K562 (cell line): ENCODE data around the gene ENO3. TPM values are rescaled to one million over a fixed set of nuclear protein-coding genes. Genes with fewer than 3 reads are reported as not detected.

Source experiments
- E2F6 ChIP-seq, 2 experiments: IDR thresholded peaks; 2 replicates each; pipeline ENCODE4 v1.6.1; 2011; ENCODE audit warnings: borderline replicate concordance in 1 of 2, control low read depth in 1 of 2, low read depth in 1 of 2, low read length in 1 of 2, mild to moderate bottlenecking in 1 of 2, mixed read lengths in 1 of 2, moderate library complexity in 1 of 2; ENCODE audit not compliant: insufficient read depth in 1 of 2, insufficient read length in 1 of 2, poor library complexity in 1 of 2, severe bottlenecking in 1 of 2; ENCODE audit errors: extremely low read depth in 1 of 2
- ESRRA ChIP-seq: fragments of 450-650 bp; IDR thresholded peaks from 2 replicates; pipeline ENCODE4 v1.6.1; 2014; ENCODE audit warnings: low read depth, mild to moderate bottlenecking, moderate library complexity, borderline replicate concordance
- FOXJ3 ChIP-seq: sonication (generic); formaldehyde crosslinking; IDR thresholded peaks from 2 replicates; pipeline ENCODE4 v1.4.0; 2020; ENCODE audit warnings: mild to moderate bottlenecking, missing genetic modification reagents
- HOMEZ ChIP-seq: fragments of 250-450 bp; sonication (Bioruptor Pico); IDR thresholded peaks from 2 replicates; pipeline ENCODE4 v1.4.0; 2020; ENCODE audit warnings: mild to moderate bottlenecking, moderate library complexity
- NFYB ChIP-seq: IDR thresholded peaks from 2 replicates; pipeline ENCODE4 v1.6.1; 2011; ENCODE audit warnings: mild to moderate bottlenecking, moderate library complexity; ENCODE audit not compliant: insufficient read length; ENCODE audit errors: extremely low read depth
- SAFB ChIP-seq: fragments of 200-400 bp; formaldehyde crosslinking; IDR thresholded peaks from 2 replicates; pipeline ENCODE4 v1.6.1; 2017; ENCODE audit warnings: low read depth, low read length, borderline replicate concordance
- STAT5B ChIP-seq: fragments of 250-450 bp; sonication (Bioruptor Pico); IDR thresholded peaks from 2 replicates; pipeline ENCODE4 v1.8.0; 2021; ENCODE audit warnings: mild to moderate bottlenecking, inconsistent platforms
- UBTF ChIP-seq, 2 experiments: IDR thresholded peaks; 2 replicates each; pipeline ENCODE4 v1.6.1; 2012; ENCODE audit warnings: improper control_type of control experiment in 2 of 2, low read depth in 2 of 2, low read length in 2 of 2, borderline replicate concordance in 1 of 2
- ZBTB40 ChIP-seq, 2 experiments: fragments of 450-650 bp in 1 of 2; sonication (generic) in 1 of 2; formaldehyde crosslinking in 1 of 2; IDR thresholded peaks; 2 replicates each; pipeline versions ENCODE4 v1.7.1 to v1.9.0; 2016 to 2022; ENCODE audit warnings: inconsistent platforms in 1 of 2, mild to moderate bottlenecking in 1 of 2, missing genetic modification reagents in 1 of 2
- ZNF444 ChIP-seq: fragments of 250-450 bp; sonication (Bioruptor Pico); IDR thresholded peaks from 2 replicates; pipeline ENCODE4 v1.4.0; 2020; ENCODE audit warnings: mild to moderate bottlenecking, moderate library complexity
- polyA plus RNA-seq, 8 experiments: library from polyadenylated mRNA; depleted of rRNA in 4 of 8; stranded (reverse) in 5 of 8; unstranded in 3 of 8; fragments of >200 nt; fragmentation: Nextera tagmentation in 2 of 8; fragmentation: Illumina TruSeq in 1 of 8; extraction: Ambion mirVana in 2 of 8; extraction: Trizol in 1 of 8; gene quantifications; 2 replicates each; pipeline versions ENCODE4 v1.2.1 to v1.2.3, GENCODE V29; 2011 to 2014; ENCODE audit warnings: inconsistent platforms in 1 of 8, missing spikeins in 1 of 8
- total RNA-seq, 7 experiments: library from RNA; depleted of rRNA in 6 of 7; stranded (reverse); fragments of >200 nt in 6 of 7; fragmentation: Illumina TruSeq in 2 of 7; extraction: Trizol in 2 of 7; gene quantifications; 2 replicates each; pipeline versions ENCODE4 v1.2.1 to v1.2.3, GENCODE V29; 2011 to 2021; ENCODE audit warnings: low replicate concordance in 1 of 7

The ENO3 gene
- total and polyA plus RNA-seq, 9 of the 15 experiments (the other 6 are each of a cell fraction or from before 2014, with no cell fraction given) = 5.7 to 17.2 (median 9.9) TPM

- TF ChIP-seq ZBTB40 (IDR thresholded peaks at IDR 0.05) (peak; percentile 51; the same call in 1 of the 2 replicates), ZBTB40 (CRISPR knock-in tag; IDR thresholded peaks at IDR 0.05) (no peak), E2F6 (IDR thresholded peaks at IDR 0.05; ENCODE audit: borderline replicate concordance in 1 of 2, extremely low read depth in 1 of 2, insufficient read depth in 1 of 2, insufficient read length in 1 of 2, low read depth in 1 of 2, low read length in 1 of 2, poor library complexity in 1 of 2, severe bottlenecking in 1 of 2) (peak in 1 of 2 experiments; percentile 72), STAT5B (CRISPR knock-in tag) (no peak), HOMEZ (CRISPR knock-in tag) (no peak), FOXJ3 (CRISPR knock-in tag) (no peak), ESRRA (no peak), SAFB (no peak), UBTF (IDR thresholded peaks at IDR 0.05; ENCODE audit: borderline replicate concordance in 1 of 2, low read depth in 2 of 2, low read length in 2 of 2) (peak in 1 of 2 experiments; percentile 38; a peak in 2 of 4 replicates), ZNF444 (no peak), NFYB (peak; percentile 94)
Observed at GRCh38 chr17:4966844-4967538, 16.1 kb downstream of the ENO3 start (continued).
